Measurements from ENCODE around the gene YY1.

DNA sequence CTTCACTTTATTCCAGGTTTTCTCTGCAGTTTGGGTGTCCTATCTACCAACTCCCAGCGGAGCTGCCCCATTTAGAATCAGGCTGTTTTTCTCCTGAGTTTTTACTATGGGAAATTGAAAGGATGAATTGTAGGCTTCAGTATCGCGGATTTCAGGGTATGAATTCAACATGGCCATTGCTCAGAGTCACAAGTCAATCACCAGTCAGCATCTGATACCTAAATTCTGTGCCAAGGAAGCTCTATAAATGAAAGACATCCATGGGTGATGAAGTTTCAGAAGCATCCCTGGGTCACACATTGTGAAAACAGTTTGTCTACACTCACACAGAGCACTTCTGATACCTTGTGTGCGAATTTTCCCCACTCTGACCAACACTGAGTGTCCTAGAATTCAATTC is 35.8 kb upstream of the YY1 start:
- TF ChIP-seq CTCF (conservative IDR thresholded peaks at IDR 0.05; ENCODE audit: low read depth in 2 of 2) (no peak), STAT1 (IDR thresholded peaks at IDR 0.05; ENCODE audit: unreplicated experiment) (no peak), POLR2AphosphoS5 (IDR thresholded peaks at IDR 0.05; ENCODE audit: low read depth) (no peak), EZH2 (IDR thresholded peaks at IDR 0.05; ENCODE audit: low read depth, unreplicated experiment) (no peak), CREB1 (CRISPR knock-in tag; IDR thresholded peaks at IDR 0.05; ENCODE audit: low read depth) (no peak), EZH2phosphoT487 (IDR thresholded peaks at IDR 0.05; ENCODE audit: unreplicated experiment) (no peak), NANOG (IDR thresholded peaks at IDR 0.05; ENCODE audit: borderline replicate concordance) (no peak), JUNB (IDR thresholded peaks at IDR 0.05; ENCODE audit: unreplicated experiment) (no peak)
- TF ChIP-seq, protein P1, sequence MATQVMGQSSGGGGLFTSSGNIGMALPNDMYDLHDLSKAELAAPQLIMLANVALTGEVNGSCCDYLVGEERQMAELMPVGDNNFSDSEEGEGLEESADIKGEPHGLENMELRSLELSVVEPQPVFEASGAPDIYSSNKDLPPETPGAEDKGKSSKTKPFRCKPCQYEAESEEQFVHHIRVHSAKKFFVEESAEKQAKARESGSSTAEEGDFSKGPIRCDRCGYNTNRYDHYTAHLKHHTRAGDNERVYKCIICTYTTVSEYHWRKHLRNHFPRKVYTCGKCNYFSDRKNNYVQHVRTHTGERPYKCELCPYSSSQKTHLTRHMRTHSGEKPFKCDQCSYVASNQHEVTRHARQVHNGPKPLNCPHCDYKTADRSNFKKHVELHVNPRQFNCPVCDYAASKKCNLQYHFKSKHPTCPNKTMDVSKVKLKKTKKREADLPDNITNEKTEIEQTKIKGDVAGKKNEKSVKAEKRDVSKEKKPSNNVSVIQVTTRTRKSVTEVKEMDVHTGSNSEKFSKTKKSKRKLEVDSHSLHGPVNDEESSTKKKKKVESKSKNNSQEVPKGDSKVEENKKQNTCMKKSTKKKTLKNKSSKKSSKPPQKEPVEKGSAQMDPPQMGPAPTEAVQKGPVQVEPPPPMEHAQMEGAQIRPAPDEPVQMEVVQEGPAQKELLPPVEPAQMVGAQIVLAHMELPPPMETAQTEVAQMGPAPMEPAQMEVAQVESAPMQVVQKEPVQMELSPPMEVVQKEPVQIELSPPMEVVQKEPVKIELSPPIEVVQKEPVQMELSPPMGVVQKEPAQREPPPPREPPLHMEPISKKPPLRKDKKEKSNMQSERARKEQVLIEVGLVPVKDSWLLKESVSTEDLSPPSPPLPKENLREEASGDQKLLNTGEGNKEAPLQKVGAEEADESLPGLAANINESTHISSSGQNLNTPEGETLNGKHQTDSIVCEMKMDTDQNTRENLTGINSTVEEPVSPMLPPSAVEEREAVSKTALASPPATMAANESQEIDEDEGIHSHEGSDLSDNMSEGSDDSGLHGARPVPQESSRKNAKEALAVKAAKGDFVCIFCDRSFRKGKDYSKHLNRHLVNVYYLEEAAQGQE (IDR thresholded peaks at IDR 0.05; ENCODE audit: unreplicated experiment) = no peak
- TF ChIP-seq, protein P2, sequence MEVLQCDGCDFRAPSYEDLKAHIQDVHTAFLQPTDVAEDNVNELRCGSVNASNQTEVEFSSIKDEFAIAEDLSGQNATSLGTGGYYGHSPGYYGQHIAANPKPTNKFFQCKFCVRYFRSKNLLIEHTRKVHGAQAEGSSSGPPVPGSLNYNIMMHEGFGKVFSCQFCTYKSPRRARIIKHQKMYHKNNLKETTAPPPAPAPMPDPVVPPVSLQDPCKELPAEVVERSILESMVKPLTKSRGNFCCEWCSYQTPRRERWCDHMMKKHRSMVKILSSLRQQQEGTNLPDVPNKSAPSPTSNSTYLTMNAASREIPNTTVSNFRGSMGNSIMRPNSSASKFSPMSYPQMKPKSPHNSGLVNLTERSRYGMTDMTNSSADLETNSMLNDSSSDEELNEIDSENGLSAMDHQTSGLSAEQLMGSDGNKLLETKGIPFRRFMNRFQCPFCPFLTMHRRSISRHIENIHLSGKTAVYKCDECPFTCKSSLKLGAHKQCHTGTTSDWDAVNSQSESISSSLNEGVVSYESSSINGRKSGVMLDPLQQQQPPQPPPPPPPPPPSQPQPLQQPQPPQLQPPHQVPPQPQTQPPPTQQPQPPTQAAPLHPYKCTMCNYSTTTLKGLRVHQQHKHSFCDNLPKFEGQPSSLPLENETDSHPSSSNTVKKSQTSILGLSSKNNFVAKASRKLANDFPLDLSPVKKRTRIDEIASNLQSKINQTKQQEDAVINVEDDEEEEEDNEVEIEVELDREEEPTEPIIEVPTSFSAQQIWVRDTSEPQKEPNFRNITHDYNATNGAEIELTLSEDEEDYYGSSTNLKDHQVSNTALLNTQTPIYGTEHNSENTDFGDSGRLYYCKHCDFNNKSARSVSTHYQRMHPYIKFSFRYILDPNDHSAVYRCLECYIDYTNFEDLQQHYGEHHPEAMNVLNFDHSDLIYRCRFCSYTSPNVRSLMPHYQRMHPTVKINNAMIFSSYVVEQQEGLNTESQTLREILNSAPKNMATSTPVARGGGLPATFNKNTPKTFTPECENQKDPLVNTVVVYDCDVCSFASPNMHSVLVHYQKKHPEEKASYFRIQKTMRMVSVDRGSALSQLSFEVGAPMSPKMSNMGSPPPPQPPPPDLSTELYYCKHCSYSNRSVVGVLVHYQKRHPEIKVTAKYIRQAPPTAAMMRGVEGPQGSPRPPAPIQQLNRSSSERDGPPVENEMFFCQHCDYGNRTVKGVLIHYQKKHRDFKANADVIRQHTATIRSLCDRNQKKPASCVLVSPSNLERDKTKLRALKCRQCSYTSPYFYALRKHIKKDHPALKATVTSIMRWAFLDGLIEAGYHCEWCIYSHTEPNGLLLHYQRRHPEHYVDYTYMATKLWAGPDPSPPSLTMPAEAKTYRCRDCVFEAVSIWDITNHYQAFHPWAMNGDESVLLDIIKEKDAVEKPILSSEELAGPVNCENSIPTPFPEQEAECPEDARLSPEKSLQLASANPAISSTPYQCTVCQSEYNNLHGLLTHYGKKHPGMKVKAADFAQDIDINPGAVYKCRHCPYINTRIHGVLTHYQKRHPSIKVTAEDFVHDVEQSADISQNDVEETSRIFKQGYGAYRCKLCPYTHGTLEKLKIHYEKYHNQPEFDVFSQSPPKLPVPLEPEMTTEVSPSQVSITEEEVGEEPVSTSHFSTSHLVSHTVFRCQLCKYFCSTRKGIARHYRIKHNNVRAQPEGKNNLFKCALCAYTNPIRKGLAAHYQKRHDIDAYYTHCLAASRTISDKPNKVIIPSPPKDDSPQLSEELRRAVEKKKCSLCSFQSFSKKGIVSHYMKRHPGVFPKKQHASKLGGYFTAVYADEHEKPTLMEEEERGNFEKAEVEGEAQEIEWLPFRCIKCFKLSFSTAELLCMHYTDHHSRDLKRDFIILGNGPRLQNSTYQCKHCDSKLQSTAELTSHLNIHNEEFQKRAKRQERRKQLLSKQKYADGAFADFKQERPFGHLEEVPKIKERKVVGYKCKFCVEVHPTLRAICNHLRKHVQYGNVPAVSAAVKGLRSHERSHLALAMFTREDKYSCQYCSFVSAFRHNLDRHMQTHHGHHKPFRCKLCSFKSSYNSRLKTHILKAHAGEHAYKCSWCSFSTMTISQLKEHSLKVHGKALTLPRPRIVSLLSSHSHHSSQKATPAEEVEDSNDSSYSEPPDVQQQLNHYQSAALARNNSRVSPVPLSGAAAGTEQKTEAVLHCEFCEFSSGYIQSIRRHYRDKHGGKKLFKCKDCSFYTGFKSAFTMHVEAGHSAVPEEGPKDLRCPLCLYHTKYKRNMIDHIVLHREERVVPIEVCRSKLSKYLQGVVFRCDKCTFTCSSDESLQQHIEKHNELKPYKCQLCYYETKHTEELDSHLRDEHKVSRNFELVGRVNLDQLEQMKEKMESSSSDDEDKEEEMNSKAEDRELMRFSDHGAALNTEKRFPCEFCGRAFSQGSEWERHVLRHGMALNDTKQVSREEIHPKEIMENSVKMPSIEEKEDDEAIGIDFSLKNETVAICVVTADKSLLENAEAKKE (CRISPR knock-in tag; IDR thresholded peaks at IDR 0.05) = no peak
